Cardiac fibroblast (primary cell): ENCODE results near the gene HNRNPH3.

Experiments
- DNase-seq, 2 donors: peaks; one replicate each; pipeline versions ENCODE4 v3.0.0 to v3.0.0-alpha.2; 2010; ENCODE audit warnings: low read depth in 2 of 2
- H3K4me3 ChIP-seq, 2 donors: replicated peaks in 1 of 2; 1 replicate in 1 of 2; 2 replicates in 1 of 2; pipeline ENCODE4 v1.5.1; 2011; ENCODE audit warnings: low read depth in 2 of 2, low read length in 2 of 2, mild to moderate bottlenecking in 2 of 2, moderate library complexity in 1 of 2
- CTCF ChIP-seq: IDR thresholded peaks from one replicate; pipeline ENCODE4 v1.5.1; 2011; ENCODE audit warnings: low read depth, mild to moderate bottlenecking, low read length, inconsistent platforms

The HNRNPH3 gene

GRCh38 chr10:68332259-68333057, 594 bp downstream of the HNRNPH3 start, which contains the start of gene PBLD:
Gene PBLD (minus strand): TSS chr10:68332928. CDS start chr10:68306844, 26,084 bp downstream.
- peak; percentile 87 for DNase-seq
- peak; percentile 51 for TF ChIP-seq CTCF
- peak within 1 kb of the TSS; percentile 90 to 95 for H3K4me3 ChIP-seq

DNA sequence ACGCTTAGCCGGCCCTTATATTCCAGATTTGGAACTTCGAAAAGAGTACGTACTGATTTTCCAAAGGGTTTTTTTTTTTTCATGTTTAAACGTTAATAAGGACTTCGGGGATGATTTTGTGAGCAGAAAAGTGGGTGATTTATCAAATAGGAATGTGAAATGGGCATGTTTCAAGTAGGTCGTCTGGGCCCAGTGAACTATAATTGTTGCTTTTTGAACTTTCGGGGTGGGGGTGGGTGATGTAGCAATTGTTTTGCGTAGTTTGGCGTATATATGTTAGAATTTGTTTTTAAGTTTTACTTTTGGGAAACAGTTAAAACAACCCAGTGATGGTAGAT, 1.2 kb downstream of the HNRNPH3 start:
- DNase-seq = peak in 1 of 2 donors; percentile 80
- H3K4me3 ChIP-seq = peak overlapping the region; percentile 90 to 95
- no peak for TF ChIP-seq CTCF

GRCh38 chr10:68333440-68334431, 1.9 kb downstream of the HNRNPH3 start:
- no peak for TF ChIP-seq CTCF
- H3K4me3 ChIP-seq = peak overlapping the region; percentile 90 to 95
- no peak for DNase-seq

DNA sequence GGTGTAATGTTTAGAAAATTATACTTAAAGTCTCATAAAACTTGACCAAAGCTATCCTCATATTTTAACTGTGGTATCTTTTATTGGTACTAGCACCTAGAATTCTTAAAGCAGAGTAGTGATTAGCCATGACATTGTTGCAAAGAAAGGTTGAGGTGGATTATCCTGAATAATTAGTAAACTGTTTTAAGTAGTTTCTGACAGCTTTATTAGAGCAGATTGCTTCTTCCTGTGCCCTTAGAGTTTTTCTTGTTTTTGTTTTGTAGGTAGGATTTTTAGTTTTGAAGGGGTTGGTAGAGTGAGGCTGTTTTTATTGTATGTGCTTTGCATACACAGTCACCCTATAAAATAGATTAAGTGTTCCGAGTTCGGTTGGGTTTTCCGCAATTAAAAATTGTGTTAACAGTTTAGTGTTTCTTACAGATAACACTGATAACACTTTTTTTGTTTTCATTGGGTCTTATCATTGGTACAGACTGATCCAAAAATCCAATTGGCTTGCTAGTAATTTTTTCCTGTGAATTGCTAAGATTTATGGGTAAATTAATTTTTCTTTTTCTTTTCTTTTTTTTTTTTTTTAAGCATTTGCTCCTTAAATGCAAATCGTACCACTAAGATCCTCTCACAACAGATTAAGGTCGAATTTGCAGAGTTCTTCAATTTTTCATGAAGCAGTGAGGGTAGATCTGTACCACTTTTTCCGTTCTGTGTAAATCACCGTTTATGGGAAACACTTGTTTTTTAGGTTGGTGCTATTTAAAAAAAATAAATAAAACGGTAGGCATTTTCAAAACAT, 3.0 kb downstream of the HNRNPH3 start:
- peak overlapping the region; percentile 90 to 95 for H3K4me3 ChIP-seq
- TF ChIP-seq CTCF = no peak
- DNase-seq = no peak

- no peak for DNase-seq
- H3K4me3 ChIP-seq = no peak overlapping the region
- TF ChIP-seq CTCF = no peak
Observed at GRCh38 chr10:68336754-68337351, 5.0 kb downstream of the HNRNPH3 start.
